ENCODE results near the gene RIN3. TPM values are rescaled to one million over a fixed set of nuclear protein-coding genes. Genes with fewer than 3 reads are reported as not detected.

The RIN3 gene
- total and polyA plus RNA-seq, 2 donors (not counting 3 experiments of a cell fraction or from before 2014, with no cell fraction given) = 5.1 to 20.8 TPM

GRCh38 chr14:92625213-92625612, 111.6 kb downstream of the RIN3 start:
- intact Hi-C loops (cut with micrococcal nuclease) = no loop called here
- H3K27me3 ChIP-seq (ENCODE audit: control insufficient read depth in 2 of 2, insufficient read depth in 2 of 2, low read length in 2 of 2) = no peaks in the 10 kb centered on the region
- DNase-seq (ENCODE audit: low read depth, low spot score) (no peak), FAIRE-seq (no peak)
- H3K79me2 ChIP-seq (ENCODE audit: control insufficient read depth, insufficient read depth, low read length) = no peaks in the 10 kb centered on the region
- dilution Hi-C loops (cut with MboI; ENCODE audit: extremely low pct_ligation_motif_present, low sequenced_read_pairs) = no loop called here
- no peaks in the 10 kb centered on the region for H3K9me1 ChIP-seq (replicated peaks; ENCODE audit: control insufficient read depth, extremely low read depth, insufficient read depth, low read length)
- H3K4me2 ChIP-seq (ENCODE audit: insufficient read depth, low read length) = no peak overlapping the region
- BruUV-seq (replicated peaks) = no TSS peak
- H3K27ac ChIP-seq (ENCODE audit: insufficient read depth, low read depth, low read length) = no peak overlapping the region
- ChIA-PET POLR2A (no interaction called here), CTCF (interaction anchor here (1.5 to 1.6 kb wide), 3 partner anchors 11 to 62 kb away, joined by 3 to 4 read pairs (median 3); no protein-coding TSS in a partner anchor)
- H3K36me3 ChIP-seq (ENCODE audit: control insufficient read depth in 2 of 2, extremely low read depth in 1 of 2, insufficient read depth in 2 of 2, low read length in 2 of 2) = no peaks in the 10 kb centered on the region
- no peak overlapping the region for H3K9ac ChIP-seq (replicated peaks; ENCODE audit: extremely low read depth, insufficient read depth, low read length)
- no peaks in the 10 kb centered on the region for H3K4me1 ChIP-seq (ENCODE audit: control insufficient read depth, extremely low read depth, insufficient read depth, low read length)
- no peak overlapping the region for H2AFZ ChIP-seq (ENCODE audit: low read depth, low read length)
- H3K9me3 ChIP-seq (replicated peaks; ENCODE audit: control insufficient read depth, insufficient read depth, low read length) = no peaks in the 10 kb centered on the region
- no peaks in the 10 kb centered on the region for H4K20me1 ChIP-seq (replicated peaks; ENCODE audit: control insufficient read depth, extremely low read depth, insufficient read depth, low read length)
- no peak overlapping the region for H3K4me3 ChIP-seq (replicated peaks in 1 of 3; ENCODE audit: insufficient read depth in 1 of 3, low read depth in 1 of 3, low read length in 3 of 3)
- TF ChIP-seq MAX (IDR thresholded peaks at IDR 0.05; ENCODE audit: insufficient read depth, insufficient read length) = no peak
- TF ChIP-seq POLR2AphosphoS5 (IDR thresholded peaks at IDR 0.05; ENCODE audit: insufficient read depth, low read depth, low read length) = no peak
- no peak for TF ChIP-seq GATA2 (IDR thresholded peaks at IDR 0.05; ENCODE audit: insufficient read depth, insufficient read length, low read depth, low read length)
- no peak for TF ChIP-seq EZH2 (IDR thresholded peaks at IDR 0.05; ENCODE audit: borderline replicate concordance, low read depth, low read length, severe bottlenecking)
- TF ChIP-seq MYC (IDR thresholded peaks at IDR 0.05; ENCODE audit: low read depth, low read length) = no peak
- no peak for TF ChIP-seq POLR2A (IDR thresholded peaks at IDR 0.05; ENCODE audit: low read depth, low read length)
- no peak for TF ChIP-seq FOS (IDR thresholded peaks at IDR 0.05; ENCODE audit: borderline replicate concordance, insufficient read depth, low read length)
- TF ChIP-seq CTCF (IDR thresholded peaks at IDR 0.05; ENCODE audit: extremely low read depth in 1 of 2, insufficient read depth in 1 of 2, low read depth in 1 of 2, low read length in 2 of 2) = no peak
- TF ChIP-seq JUN (IDR thresholded peaks at IDR 0.05; ENCODE audit: borderline replicate concordance, insufficient read depth, insufficient read length, low read depth) = no peak
